CD4-positive, alpha-beta T cell (primary cell): ENCODE results near the gene HSDL2. TPM values are rescaled to one million over a fixed set of nuclear protein-coding genes. Genes with fewer than 3 reads are reported as not detected.

Source experiments
- ATAC-seq: fragments of 200-7000 bp; cut with Tn5 transposase; one replicate; pipeline ENCODE4 v1.10.0; 2022; ENCODE audit warnings: mild to moderate bottlenecking; ENCODE audit not compliant: poor library complexity
- CTCF ChIA-PET: fragments of 350-600 bp; sonication (Branson Sonifier 250); formaldehyde crosslinking; loops from one replicate; lab custom pipeline; 2021; ENCODE audit warnings: antibody characterized with exemption, inconsistent platforms; lab: Charles Lee
- POLR2A ChIA-PET: fragments of 350-600 bp; sonication (Branson Sonifier 250); formaldehyde crosslinking; loops from one replicate; lab custom pipeline; 2021; ENCODE audit warnings: antibody characterized with exemption, inconsistent platforms; lab: Charles Lee
- DNase-seq, 14 experiments: peaks; one replicate each; pipeline ENCODE4 v3.0.0-alpha.2; 2013 to 2020; ENCODE audit warnings: mixed read lengths in 2 of 14
- H3K27ac ChIP-seq, 2 donors: one replicate each; pipeline versions ENCODE4 v1.5.1 to v1.7.0; 2013; ENCODE audit warnings: low read length in 2 of 2, low read depth in 1 of 2, mild to moderate bottlenecking in 1 of 2
- H3K27me3 ChIP-seq, 2 experiments: 1 replicate in 1 of 2; 2 replicates in 1 of 2; pipeline versions ENCODE4 v1.6.1 to v1.7.0; 2013; ENCODE audit warnings: low read length in 2 of 2, control low read depth in 1 of 2, mild to moderate bottlenecking in 1 of 2, moderate library complexity in 1 of 2; ENCODE audit not compliant: insufficient read depth in 2 of 2, control insufficient read depth in 1 of 2
- H3K36me3 ChIP-seq: one replicate; pipeline ENCODE4 v1.6.1; 2013; ENCODE audit warnings: low read length, control low read depth; ENCODE audit not compliant: insufficient read depth
- H3K4me1 ChIP-seq: one replicate; pipeline ENCODE4 v1.6.1; 2013; ENCODE audit warnings: low read length, control low read depth; ENCODE audit not compliant: insufficient read depth
- H3K4me3 ChIP-seq: one replicate; pipeline ENCODE4 v1.5.1; 2013; ENCODE audit warnings: mild to moderate bottlenecking, low read length, moderate library complexity
- H3K9me3 ChIP-seq, 2 experiments: 1 replicate in 1 of 2; 2 replicates in 1 of 2; pipeline versions ENCODE4 v1.6.1 to v1.7.0; 2013; ENCODE audit warnings: low read length in 2 of 2, mild to moderate bottlenecking in 2 of 2, control low read depth in 1 of 2, moderate library complexity in 1 of 2; ENCODE audit not compliant: control insufficient read depth in 1 of 2, insufficient read depth in 1 of 2
- H3K27ac Mint-ChIP-seq: one replicate; pipeline ENCODE4 v1.8.0; 2020; ENCODE audit warnings: mixed read lengths
- H3K27me3 Mint-ChIP-seq: one replicate; pipeline ENCODE4 v1.8.0; 2021; ENCODE audit warnings: mixed read lengths
- H3K36me3 Mint-ChIP-seq: one replicate; pipeline ENCODE4 v1.8.0; 2021; ENCODE audit warnings: low read depth, mixed read lengths
- H3K4me1 Mint-ChIP-seq: one replicate; pipeline ENCODE4 v1.8.0; 2021; ENCODE audit warnings: low read depth, mixed read lengths
- H3K4me3 Mint-ChIP-seq: one replicate; pipeline ENCODE4 v1.8.0; 2020; ENCODE audit warnings: mild to moderate bottlenecking, mixed read lengths
- H3K9me3 Mint-ChIP-seq: one replicate; pipeline ENCODE4 v1.8.0; 2020; ENCODE audit warnings: mixed read lengths
- intact Hi-C, 2 experiments: fragments of 100-400 bp; cut with DNase I in 1 of 2; cut with micrococcal nuclease in 1 of 2; formaldehyde crosslinking; loops; one replicate each; pipeline versions ENCODE4 v1.15.1 to v1.9.0; 2023 to 2025; cut with DNase I, micrococcal nuclease
- total RNA-seq, 174 experiments: library from RNA in 2 of 174; stranded (reverse) in 2 of 174; gene quantifications; one replicate each; pipeline ENCODE4 v1.2.3 and lab custom pipeline; 2021 to 2026
- TF ChIP-seq, protein P1 (sequence below): fragments of 200-600 bp; IDR thresholded peaks from one replicate; pipeline ENCODE4 v1.8.0; 2022; ENCODE audit warnings: antibody characterized with exemption, mild to moderate bottlenecking

The HSDL2 gene
- total RNA-seq, 2 experiments from 2014 or later: 3.8 to 4.9 TPM

DNA sequence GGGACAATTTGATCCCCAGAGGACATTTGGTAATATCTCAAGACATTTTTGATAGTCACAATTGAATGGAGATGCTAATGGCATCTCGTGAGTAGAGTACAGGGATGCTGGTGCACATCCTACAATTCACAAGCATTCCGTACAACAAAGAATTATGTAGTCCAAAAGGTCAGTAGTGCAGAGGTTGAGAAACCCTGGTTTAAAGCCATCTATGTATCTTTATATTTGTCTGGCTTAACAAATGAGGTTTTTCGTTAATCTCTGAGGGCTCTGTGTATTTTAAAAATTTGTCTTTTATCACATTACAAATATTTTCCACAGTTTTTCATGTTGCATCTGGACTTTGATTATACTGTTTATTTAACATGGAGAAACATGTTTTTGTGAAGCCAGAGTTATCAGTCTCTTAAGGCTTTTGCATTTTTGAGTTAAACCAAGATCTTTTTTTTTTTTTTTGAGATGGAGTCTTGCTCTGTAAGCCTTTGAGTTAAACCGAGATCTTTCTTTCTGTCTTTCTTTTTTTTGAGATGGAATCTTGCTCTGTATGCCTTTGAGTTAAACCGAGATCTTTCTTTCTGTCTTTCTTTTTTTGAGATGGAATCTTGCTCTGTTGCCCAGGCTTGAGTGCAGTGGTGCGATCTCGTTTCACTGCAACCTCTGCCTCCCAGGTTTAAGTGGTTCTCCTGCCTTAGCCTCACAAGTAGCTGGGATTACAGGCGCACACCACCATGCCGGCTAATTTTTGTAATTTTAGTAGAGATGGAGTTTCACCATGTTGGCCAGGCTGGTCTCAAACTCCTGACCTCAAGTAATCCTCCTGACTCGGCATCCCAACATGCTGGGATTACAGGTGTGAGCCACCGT is 2.8 kb downstream of the HSDL2 start:
- H3K4me3 ChIP-seq: no peak overlapping the region
- POLR2A ChIA-PET: no interaction called here

DNA sequence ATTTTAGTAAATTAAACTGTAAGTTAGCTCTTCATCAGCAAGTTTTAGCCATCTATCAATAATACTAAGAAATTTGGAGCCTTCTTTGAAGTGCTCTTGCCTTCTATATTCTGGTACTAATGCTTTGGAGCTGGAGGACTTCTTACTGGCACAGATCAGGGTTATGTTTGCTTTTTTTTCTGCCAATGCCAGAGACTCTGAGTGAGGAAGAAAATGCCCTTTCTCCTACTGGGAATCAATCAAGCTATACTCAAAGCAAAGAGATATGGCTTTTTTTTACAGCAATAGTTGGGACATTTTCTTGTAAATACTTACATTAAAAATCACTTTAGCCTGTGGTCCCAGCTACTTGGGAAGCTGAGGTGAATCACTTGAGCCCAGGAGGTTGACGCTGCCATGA is 4.3 kb downstream of the HSDL2 start:
- intact Hi-C loops: loop anchor here in 1 of 2 experiments (5.0 to 10.0 kb wide), 2 partner anchors 411 to 487 kb away; partner anchors contain the start of gene UGCG
- no peaks in the 10 kb centered on the region for H3K9me3 Mint-ChIP-seq
- Histone ChIP-seq H3K27me3 (no peaks in the 10 kb centered on the region), H3K27ac (no peak overlapping the region), H3K4me1 (peaks cover 4% of the 10 kb centered on the region), H3K9me3 (no peaks in the 10 kb centered on the region), H3K36me3 (no peaks in the 10 kb centered on the region), H3K4me3 (no peak overlapping the region)
- no peak for ATAC-seq
- TF ChIP-seq, protein P1, sequence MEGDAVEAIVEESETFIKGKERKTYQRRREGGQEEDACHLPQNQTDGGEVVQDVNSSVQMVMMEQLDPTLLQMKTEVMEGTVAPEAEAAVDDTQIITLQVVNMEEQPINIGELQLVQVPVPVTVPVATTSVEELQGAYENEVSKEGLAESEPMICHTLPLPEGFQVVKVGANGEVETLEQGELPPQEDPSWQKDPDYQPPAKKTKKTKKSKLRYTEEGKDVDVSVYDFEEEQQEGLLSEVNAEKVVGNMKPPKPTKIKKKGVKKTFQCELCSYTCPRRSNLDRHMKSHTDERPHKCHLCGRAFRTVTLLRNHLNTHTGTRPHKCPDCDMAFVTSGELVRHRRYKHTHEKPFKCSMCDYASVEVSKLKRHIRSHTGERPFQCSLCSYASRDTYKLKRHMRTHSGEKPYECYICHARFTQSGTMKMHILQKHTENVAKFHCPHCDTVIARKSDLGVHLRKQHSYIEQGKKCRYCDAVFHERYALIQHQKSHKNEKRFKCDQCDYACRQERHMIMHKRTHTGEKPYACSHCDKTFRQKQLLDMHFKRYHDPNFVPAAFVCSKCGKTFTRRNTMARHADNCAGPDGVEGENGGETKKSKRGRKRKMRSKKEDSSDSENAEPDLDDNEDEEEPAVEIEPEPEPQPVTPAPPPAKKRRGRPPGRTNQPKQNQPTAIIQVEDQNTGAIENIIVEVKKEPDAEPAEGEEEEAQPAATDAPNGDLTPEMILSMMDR: no peak
- CTCF ChIA-PET: no interaction called here
- H3K27me3 Mint-ChIP-seq: no peaks in the 10 kb centered on the region
- no peak overlapping the region for H3K27ac Mint-ChIP-seq
- H3K4me3 Mint-ChIP-seq: no peak overlapping the region
- POLR2A ChIA-PET: no interaction called here
- DNase-seq: no peak
- H3K4me1 Mint-ChIP-seq: peaks cover 43% of the 10 kb centered on the region
- peaks cover 23% of the 10 kb centered on the region for H3K36me3 Mint-ChIP-seq

More for the DNA sequence above, 2.8 kb downstream of the HSDL2 start:
- CTCF ChIA-PET: no interaction called here
- intact Hi-C loops: loop anchor here in 1 of 2 experiments (5.0 to 10.0 kb wide), 2 partner anchors 412 to 485 kb away; partner anchors contain the start of gene UGCG
- H3K27ac Mint-ChIP-seq: peak overlapping the region; percentile 51
- H3K4me1 Mint-ChIP-seq: peaks cover 58% of the 10 kb centered on the region
- no peaks in the 10 kb centered on the region for H3K27me3 Mint-ChIP-seq
- ATAC-seq: no peak
- H3K9me3 Mint-ChIP-seq: no peaks in the 10 kb centered on the region
- TF ChIP-seq, protein P1: no peak
- no peaks in the 10 kb centered on the region for H3K9me3 ChIP-seq
- DNase-seq: no peak
- peak overlapping the region; percentile 63 for H3K4me3 Mint-ChIP-seq
- no peak overlapping the region for H3K27ac ChIP-seq
- H3K27me3 ChIP-seq: no peaks in the 10 kb centered on the region
- no peaks in the 10 kb centered on the region for H3K36me3 ChIP-seq
- peaks cover 11% of the 10 kb centered on the region for H3K4me1 ChIP-seq
- H3K36me3 Mint-ChIP-seq: peaks cover 32% of the 10 kb centered on the region

DNA sequence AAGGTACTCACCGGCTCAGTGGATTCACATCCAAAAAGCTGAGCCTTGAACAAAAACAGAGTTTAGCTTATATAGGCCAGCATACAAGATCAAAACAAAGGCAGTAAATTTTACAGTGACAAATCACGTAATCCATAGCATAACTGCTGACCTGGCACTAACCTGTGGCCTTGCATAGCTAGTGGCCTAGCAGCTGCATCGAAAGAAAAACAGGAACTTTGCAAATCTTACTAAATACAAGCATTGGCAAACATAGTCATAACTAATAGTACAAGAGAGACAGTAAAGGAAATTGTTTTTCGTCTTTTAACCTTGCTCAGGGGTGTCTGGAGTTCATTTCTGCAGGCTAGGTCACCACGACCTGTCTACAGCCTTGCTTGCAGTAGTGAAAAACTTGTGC is 4.8 kb downstream of the HSDL2 start:
- ChIA-PET CTCF (no interaction called here), POLR2A (no interaction called here)
- intact Hi-C loops: loop anchor here in 1 of 2 experiments (5.0 to 10.0 kb wide), 2 partner anchors 410 to 487 kb away; partner anchors contain the start of gene UGCG
- Mint-ChIP-seq H3K36me3 (peaks cover 18% of the 10 kb centered on the region), H3K9me3 (no peaks in the 10 kb centered on the region), H3K27ac (no peak overlapping the region), H3K27me3 (no peaks in the 10 kb centered on the region), H3K4me3 (no peak overlapping the region), H3K4me1 (peaks cover 38% of the 10 kb centered on the region)
- DNase-seq (peak in 1 of 14 experiments; percentile 14), ATAC-seq (no peak)
- Histone ChIP-seq H3K27me3 (no peaks in the 10 kb centered on the region), H3K36me3 (no peaks in the 10 kb centered on the region), H3K9me3 (no peaks in the 10 kb centered on the region), H3K27ac (no peak overlapping the region), H3K4me3 (no peak overlapping the region), H3K4me1 (peaks cover 4% of the 10 kb centered on the region)
- TF ChIP-seq, protein P1: no peak
